ENCODE measurements around the gene ZNF530.

ZNF530 gene

DNA sequence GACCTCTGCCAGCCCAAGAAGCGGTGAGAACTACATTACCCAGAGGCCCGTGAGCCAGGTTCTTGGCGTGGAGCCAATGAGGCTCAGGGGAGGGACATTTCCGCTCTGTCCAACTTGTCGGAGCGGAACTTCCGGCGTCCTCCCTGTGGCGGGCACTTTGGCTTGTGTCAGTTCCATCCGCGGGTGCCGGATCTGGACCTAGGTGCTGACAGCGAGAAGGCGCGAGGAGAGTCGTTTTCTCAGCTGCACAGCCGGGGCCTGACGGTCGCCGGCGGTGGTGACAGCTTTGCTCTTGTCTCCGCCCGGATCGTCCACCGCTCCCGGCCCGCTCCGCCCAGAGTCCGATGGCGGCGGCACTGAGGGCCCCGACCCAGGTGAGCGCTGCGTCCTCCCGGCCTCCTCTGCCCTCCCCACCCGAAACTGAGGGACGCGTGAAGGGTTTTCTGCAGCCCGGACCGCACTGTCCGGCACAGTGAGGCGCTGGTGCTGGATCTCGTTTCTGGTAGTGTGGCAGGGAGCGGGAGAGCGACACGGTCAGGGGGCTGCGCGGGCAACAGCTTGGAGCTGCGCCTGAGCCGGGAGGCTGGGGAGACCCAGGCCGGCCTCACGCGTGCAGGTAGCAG lies at the start of gene ZNF530:
Gene ZNF530 (plus strand): TSS at position 125 of the 623 bp plus-strand sequence. CDS start 4,461 bp downstream, outside the sequence.
- DNase-seq (ENCODE audit: low read depth), result peak; percentile 80

DNA sequence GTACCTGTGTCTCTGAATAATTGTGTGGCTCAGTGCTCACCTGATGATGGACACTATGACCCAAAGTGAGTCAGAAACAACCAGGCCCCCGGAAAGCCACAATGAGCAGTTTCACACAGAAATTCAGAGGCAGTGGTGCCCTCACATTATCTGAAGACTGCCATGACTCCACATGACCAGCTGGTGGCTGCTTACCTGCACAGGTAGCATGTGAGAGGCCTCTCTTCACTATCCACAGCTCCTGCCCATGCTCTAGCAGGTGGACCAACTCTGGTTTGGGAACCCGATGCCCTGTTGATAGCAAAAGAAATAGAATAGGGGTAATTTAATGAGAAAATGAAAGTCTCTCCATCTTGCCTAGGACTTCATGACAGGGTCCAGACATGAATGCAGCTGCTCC lies 47.3 kb upstream of the ZNF530 start:
- no peak for DNase-seq (ENCODE audit: low read depth)

- DNase-seq (ENCODE audit: low read depth), result no peak
These were observed 42.0 kb upstream of the ZNF530 start for GRCh38 chr19:57557659-57558058.

- DNase-seq (ENCODE audit: low read depth), result no peak
These were observed 41.2 kb upstream of the ZNF530 start for GRCh38 chr19:57558525-57558924.

DNA sequence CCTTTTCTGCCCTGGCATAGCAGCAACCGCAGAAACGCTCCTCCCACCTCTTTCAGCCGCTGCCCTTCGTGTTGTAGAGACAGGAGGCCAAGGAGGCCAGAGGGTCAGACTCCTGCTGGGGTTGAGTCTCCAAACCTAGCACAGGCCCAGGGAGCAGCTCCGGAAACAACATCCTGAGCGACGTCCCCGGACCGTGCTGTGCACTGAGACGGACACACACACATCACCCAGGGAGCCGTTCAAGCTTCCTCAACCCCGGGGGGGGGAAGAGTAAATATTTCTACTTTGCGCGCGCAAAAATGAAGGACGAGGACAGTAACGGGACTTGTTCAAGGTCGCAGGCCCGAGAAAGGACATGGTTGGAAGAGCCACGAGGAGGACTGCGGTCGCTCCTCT lies 40.7 kb upstream of the ZNF530 start:
- DNase-seq (ENCODE audit: low read depth), result no peak

GRCh38 chr19:57559404-57560025 lies 40.2 kb upstream of the ZNF530 start, which contains the start of gene ZNF550:
TSS of gene ZNF550 (minus strand) at chr19:57559863. CDS start at chr19:57559682, 181 bp downstream.
- DNase-seq (ENCODE audit: low read depth), result peak; percentile 83

- no peak for DNase-seq (ENCODE audit: low read depth)
These were observed 39.6 kb upstream of the ZNF530 start for GRCh38 chr19:57560049-57560491.

GRCh38 chr19:57563547-57563946 lies 36.1 kb upstream of the ZNF530 start:
- DNase-seq (ENCODE audit: low read depth), result no peak

- no peak for DNase-seq (ENCODE audit: low read depth)
These were observed 33.1 kb upstream of the ZNF530 start for GRCh38 chr19:57566396-57567265.

- no peak for DNase-seq (ENCODE audit: low read depth)
These were observed 29.0 kb upstream of the ZNF530 start for GRCh38 chr19:57570707-57571106.

- DNase-seq (ENCODE audit: low read depth), result no peak
These were observed 27.2 kb upstream of the ZNF530 start for GRCh38 chr19:57572415-57572947.

- no peak for DNase-seq (ENCODE audit: low read depth)
These were observed 23.0 kb upstream of the ZNF530 start for GRCh38 chr19:57576661-57577060.

- peak; percentile 92 for DNase-seq (ENCODE audit: low read depth)
These were observed 21.0 kb upstream of the ZNF530 start, which contains the start of gene ZNF416 for GRCh38 chr19:57578487-57579205. TSS of gene ZNF416 (minus strand) at chr19:57578911. CDS start at chr19:57578704, 207 bp downstream.

GRCh38 chr19:57583104-57583520 lies 16.6 kb upstream of the ZNF530 start:
- DNase-seq (ENCODE audit: low read depth), result no peak

GRCh38 chr19:57583521-57584416 lies 15.9 kb upstream of the ZNF530 start, which contains the start of gene ZIK1:
TSS of gene ZIK1 (plus strand) at chr19:57584145. CDS start at chr19:57584357, 212 bp downstream.
- DNase-seq (ENCODE audit: low read depth), result peak; percentile 80

- DNase-seq (ENCODE audit: low read depth), result no peak
These were observed 12.2 kb upstream of the ZNF530 start for GRCh38 chr19:57587529-57587928.

- DNase-seq (ENCODE audit: low read depth), result no peak
These were observed 316 bp upstream of the ZNF530 start for GRCh38 chr19:57599377-57599760.

- DNase-seq (ENCODE audit: low read depth), result no peak
These were observed 7.2 kb downstream of the ZNF530 start for GRCh38 chr19:57606931-57607330.

DNA sequence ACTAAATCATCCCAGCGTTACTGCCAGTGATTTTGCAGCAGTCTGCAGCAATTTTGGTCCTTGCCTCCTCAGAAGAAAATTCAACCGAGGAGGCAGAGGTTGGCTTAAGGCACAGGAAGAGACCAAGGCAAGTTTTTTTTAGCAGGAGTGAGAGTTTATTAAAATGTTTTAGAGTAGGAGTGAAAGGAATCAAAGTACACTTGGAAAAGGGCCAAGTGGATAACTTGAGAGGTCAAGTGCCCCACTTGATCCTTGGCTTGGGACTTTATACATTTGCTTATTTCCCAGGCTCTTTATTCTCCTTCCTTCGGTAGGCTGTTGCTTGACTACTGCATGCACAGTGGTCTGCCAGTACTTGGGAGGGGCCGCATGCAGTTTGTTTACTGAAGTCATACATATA lies 11.4 kb downstream of the ZNF530 start:
- no peak for DNase-seq (ENCODE audit: low read depth)

DNA sequence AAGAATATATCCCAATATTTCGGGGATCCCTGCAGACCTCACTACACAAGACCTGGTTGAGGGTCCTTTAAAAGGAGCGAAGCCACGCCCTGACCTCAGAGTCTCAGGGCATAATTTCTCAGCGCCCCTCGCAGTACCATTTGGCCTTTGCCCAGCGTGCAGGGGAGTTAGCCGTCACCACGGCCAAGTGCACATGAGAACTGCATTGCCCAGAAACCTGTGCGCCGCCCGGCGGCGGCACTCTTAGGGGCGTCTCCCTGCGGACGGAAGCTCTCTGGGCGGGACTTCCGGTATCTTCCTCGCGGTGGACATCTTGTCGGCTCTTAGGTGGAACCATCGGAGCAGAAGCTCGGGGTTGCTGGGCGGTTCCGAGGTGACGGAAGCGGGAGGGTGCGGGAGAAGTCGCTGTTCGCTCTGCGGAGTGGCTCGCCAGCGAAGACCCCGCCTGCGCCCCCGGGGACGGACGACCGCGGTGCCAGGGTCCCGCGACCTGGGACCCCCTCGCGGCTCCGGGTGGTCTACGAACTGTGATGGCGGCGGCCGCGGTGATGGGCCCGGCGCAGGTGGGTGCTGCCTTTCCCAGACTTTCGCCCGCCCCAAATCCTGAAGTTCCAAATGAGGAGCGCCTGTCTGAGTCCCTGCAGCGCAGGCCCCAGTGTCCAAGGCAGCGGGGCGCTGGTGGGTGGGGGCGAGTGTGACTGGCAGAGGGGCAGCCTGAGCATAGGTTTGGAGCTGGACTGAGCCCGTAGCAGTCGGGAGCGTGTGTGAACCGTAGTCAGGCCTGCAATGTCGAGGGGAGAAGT lies 14.5 kb downstream of the ZNF530 start, which contains the start of gene ZNF134:
Gene ZNF134 (plus strand): TSS at position 302 of the 803 bp plus-strand sequence. CDS start 5,227 bp downstream, outside the sequence.
- DNase-seq (ENCODE audit: low read depth), result peak; percentile 85

Data from activated gamma-delta T cell treated with anti-CD3 and anti-CD28 coated beads, Interleukin-2, amount 50 U/mL, for 16 hours (primary cell).